Measurements from ENCODE around the gene ZYG11B. TPM values are rescaled to one million over a fixed set of nuclear protein-coding genes. Genes with fewer than 3 reads are reported as not detected.

The ZYG11B gene
- polyA plus RNA-seq, 3 donors = 7.3 to 17.5 (median 15.8) TPM

DNA sequence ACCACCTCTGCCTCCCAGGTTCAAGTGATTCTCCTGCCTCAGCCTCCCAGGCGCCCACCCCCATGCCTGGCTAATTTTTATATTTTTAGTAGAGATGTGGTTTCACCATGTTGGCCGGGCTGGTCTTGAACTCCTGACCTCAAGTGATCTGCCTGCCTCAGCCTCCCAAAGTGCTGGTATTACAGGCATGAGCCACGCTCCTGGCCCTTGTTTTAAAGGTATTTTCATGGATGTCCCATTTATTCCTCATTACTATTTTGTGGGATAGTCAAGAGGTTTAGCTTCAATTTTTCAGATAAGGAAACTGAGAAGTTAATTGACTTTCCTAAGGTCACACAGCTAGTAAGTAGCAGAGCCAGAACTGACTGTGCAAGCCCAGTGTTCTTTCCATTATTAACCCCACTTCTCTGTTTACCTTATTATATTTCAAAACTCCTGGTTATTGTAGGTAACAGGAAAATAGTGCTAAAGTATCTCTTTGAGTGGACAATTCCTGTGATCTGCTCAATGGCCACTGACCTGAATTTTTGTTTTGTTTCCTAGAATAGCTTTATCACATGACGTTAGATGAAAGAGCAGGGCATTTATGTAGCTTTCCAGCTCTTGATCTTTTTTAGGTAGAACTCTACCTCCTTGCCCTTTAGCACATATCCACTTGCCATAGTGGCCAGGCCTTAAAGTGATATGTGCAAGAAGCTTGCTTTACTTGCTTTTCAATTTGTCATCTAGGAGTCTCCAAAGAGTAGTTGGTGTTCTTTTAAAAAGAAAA lies 13.6 kb downstream of the ZYG11B start:
- Histone ChIP-seq H3K4me2 (replicated peaks; ENCODE audit: extremely low read depth, low read length, poor library complexity, severe bottlenecking) (no peak overlapping the region), H2AFZ (ENCODE audit: insufficient read depth, low read depth, low read length, poor library complexity, severe bottlenecking) (no peak overlapping the region), H3K79me2 (ENCODE audit: insufficient read depth, low read length) (peaks cover 37% of the 10 kb centered on the region), H3K27ac (ENCODE audit: low read depth in 1 of 2, low read length in 2 of 2) (no peak overlapping the region), H3K4me3 (replicated peaks in 1 of 3; ENCODE audit: low read depth in 2 of 3, low read length in 3 of 3) (no peak overlapping the region), H3K36me3 (replicated peaks in 1 of 2; ENCODE audit: control insufficient read depth in 1 of 2, insufficient read depth in 2 of 2, low read length in 2 of 2) (peaks cover 0 to 6% of the 10 kb centered on the region in 2 donors), H3K9ac (ENCODE audit: insufficient read depth, low read length, poor library complexity, severe bottlenecking) (no peak overlapping the region), H4K20me1 (ENCODE audit: insufficient read depth, low read length) (peaks cover 79% of the 10 kb centered on the region), H3K27me3 (ENCODE audit: control insufficient read depth in 2 of 2, insufficient read depth in 2 of 2, low read length in 2 of 2) (no peaks in the 10 kb centered on the region), H3K4me1 (ENCODE audit: control insufficient read depth in 1 of 2, insufficient read depth in 2 of 2, low read length in 2 of 2) (no peaks in the 10 kb centered on the region), H3K9me3 (replicated peaks in 1 of 2; ENCODE audit: control insufficient read depth in 1 of 2, insufficient read depth in 1 of 2, low read length in 2 of 2) (no peaks in the 10 kb centered on the region)
- intact Hi-C loops (cut with micrococcal nuclease) = no loop called here
- DNase-seq = no peak
- H3K9me3 Mint-ChIP-seq = no peaks in the 10 kb centered on the region
- H3K36me3 Mint-ChIP-seq = peaks cover 4 to 13% of the 10 kb centered on the region in 2 donors
- TF ChIP-seq, protein P1, sequence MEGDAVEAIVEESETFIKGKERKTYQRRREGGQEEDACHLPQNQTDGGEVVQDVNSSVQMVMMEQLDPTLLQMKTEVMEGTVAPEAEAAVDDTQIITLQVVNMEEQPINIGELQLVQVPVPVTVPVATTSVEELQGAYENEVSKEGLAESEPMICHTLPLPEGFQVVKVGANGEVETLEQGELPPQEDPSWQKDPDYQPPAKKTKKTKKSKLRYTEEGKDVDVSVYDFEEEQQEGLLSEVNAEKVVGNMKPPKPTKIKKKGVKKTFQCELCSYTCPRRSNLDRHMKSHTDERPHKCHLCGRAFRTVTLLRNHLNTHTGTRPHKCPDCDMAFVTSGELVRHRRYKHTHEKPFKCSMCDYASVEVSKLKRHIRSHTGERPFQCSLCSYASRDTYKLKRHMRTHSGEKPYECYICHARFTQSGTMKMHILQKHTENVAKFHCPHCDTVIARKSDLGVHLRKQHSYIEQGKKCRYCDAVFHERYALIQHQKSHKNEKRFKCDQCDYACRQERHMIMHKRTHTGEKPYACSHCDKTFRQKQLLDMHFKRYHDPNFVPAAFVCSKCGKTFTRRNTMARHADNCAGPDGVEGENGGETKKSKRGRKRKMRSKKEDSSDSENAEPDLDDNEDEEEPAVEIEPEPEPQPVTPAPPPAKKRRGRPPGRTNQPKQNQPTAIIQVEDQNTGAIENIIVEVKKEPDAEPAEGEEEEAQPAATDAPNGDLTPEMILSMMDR (IDR thresholded peaks at IDR 0.05) = no peak
- no peak overlapping the region for H3K4me3 Mint-ChIP-seq
- peak overlapping the region in 1 of 7 donors; percentile 10 for H3K27ac Mint-ChIP-seq
- no peaks in the 10 kb centered on the region for H3K27me3 Mint-ChIP-seq (ENCODE audit: low read depth in 3 of 3)
- peaks cover 6% of the 10 kb centered on the region for H3K4me1 Mint-ChIP-seq
- no CpG with 5 or more reads among the region's 4 CpGs for WGBS (ENCODE audit: insufficient coverage)

DNA sequence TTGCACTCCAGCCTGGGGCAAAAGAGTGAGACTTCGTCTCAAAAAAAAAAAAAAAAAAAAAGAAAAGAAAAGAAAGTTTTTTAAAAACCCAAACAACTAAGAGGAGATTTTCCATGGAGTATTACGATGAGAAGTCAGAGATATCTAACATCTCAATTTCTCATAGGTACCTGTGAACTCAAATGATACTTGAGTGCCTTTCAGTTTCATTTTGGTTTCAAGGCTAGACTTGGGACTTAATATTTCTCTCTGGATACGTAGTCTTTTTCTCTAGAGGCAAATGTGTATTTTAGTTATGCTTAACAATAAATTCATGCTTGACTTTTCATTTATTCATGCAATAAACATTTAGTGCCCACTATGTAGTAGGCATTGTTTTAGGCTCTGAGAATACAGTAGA lies 15.0 kb downstream of the ZYG11B start:
- no CpG with 5 or more reads among the region's 3 CpGs for WGBS (ENCODE audit: insufficient coverage)
- H3K27ac ChIP-seq (ENCODE audit: low read depth in 1 of 2, low read length in 2 of 2) = no peak overlapping the region
- peaks cover 0 to 6% of the 10 kb centered on the region in 2 donors for H3K36me3 ChIP-seq (replicated peaks in 1 of 2; ENCODE audit: control insufficient read depth in 1 of 2, insufficient read depth in 2 of 2, low read length in 2 of 2)
- no peak for DNase-seq
- H3K27me3 ChIP-seq (ENCODE audit: control insufficient read depth in 2 of 2, insufficient read depth in 2 of 2, low read length in 2 of 2) = no peaks in the 10 kb centered on the region
- H3K9me3 ChIP-seq (replicated peaks in 1 of 2; ENCODE audit: control insufficient read depth in 1 of 2, insufficient read depth in 1 of 2, low read length in 2 of 2) = no peaks in the 10 kb centered on the region
- H3K27me3 Mint-ChIP-seq (ENCODE audit: low read depth in 3 of 3) = no peaks in the 10 kb centered on the region
- intact Hi-C loops (cut with micrococcal nuclease) = no loop called here
- no peaks in the 10 kb centered on the region for H3K4me1 ChIP-seq (ENCODE audit: control insufficient read depth in 1 of 2, insufficient read depth in 2 of 2, low read length in 2 of 2)
- no peak overlapping the region for H3K4me3 ChIP-seq (replicated peaks in 1 of 3; ENCODE audit: low read depth in 2 of 3, low read length in 3 of 3)
- no peak overlapping the region for H3K4me2 ChIP-seq (replicated peaks; ENCODE audit: extremely low read depth, low read length, poor library complexity, severe bottlenecking)
- H4K20me1 ChIP-seq (ENCODE audit: insufficient read depth, low read length) = peaks cover 81% of the 10 kb centered on the region
- H3K79me2 ChIP-seq (ENCODE audit: insufficient read depth, low read length) = peaks cover 35% of the 10 kb centered on the region
- TF ChIP-seq, protein P1 (IDR thresholded peaks at IDR 0.05) = no peak
- no peak overlapping the region for H2AFZ ChIP-seq (ENCODE audit: insufficient read depth, low read depth, low read length, poor library complexity, severe bottlenecking)
- no peak overlapping the region for H3K27ac Mint-ChIP-seq
- peaks cover 6% of the 10 kb centered on the region for H3K4me1 Mint-ChIP-seq
- peaks cover 4 to 12% of the 10 kb centered on the region in 2 donors for H3K36me3 Mint-ChIP-seq
- H3K4me3 Mint-ChIP-seq = no peak overlapping the region
- no peak overlapping the region for H3K9ac ChIP-seq (ENCODE audit: insufficient read depth, low read length, poor library complexity, severe bottlenecking)
- H3K9me3 Mint-ChIP-seq = no peaks in the 10 kb centered on the region

Data from CD14-positive monocyte (primary cell).